GM12875 (cell line): Measurements from ENCODE around the gene BMS1.

Experiments
- H3K4me3 ChIP-seq: one replicate; pipeline ENCODE4 v1.5.1; 2011; ENCODE audit warnings: low read depth, low read length, control low read depth
- CTCF ChIP-seq: IDR thresholded peaks from 2 replicates; pipeline ENCODE4 v1.5.1; 2011; ENCODE audit warnings: low read depth, mild to moderate bottlenecking, control low read depth, inconsistent platforms, low read length, moderate library complexity, borderline replicate concordance; ENCODE audit not compliant: insufficient read depth

The BMS1 gene

GRCh38 chr10:42875798-42876341 is 93.3 kb downstream of the BMS1 start:
- no peak for TF ChIP-seq CTCF
- H3K4me3 ChIP-seq = no peak overlapping the region

GRCh38 chr10:42876476-42876875 is 93.9 kb downstream of the BMS1 start:
- no peak for TF ChIP-seq CTCF
- H3K4me3 ChIP-seq = no peak overlapping the region

GRCh38 chr10:42876945-42877344 is 94.3 kb downstream of the BMS1 start:
- no peak for TF ChIP-seq CTCF
- no peak overlapping the region for H3K4me3 ChIP-seq

GRCh38 chr10:42877496-42878030 is 95.0 kb downstream of the BMS1 start:
- no peak overlapping the region for H3K4me3 ChIP-seq
- no peak for TF ChIP-seq CTCF

- TF ChIP-seq CTCF = no peak
- no peak overlapping the region for H3K4me3 ChIP-seq
These were observed 95.7 kb downstream of the BMS1 start for GRCh38 chr10:42878134-42878820.

- H3K4me3 ChIP-seq = no peak overlapping the region
- TF ChIP-seq CTCF = no peak
These were observed 96.2 kb downstream of the BMS1 start for GRCh38 chr10:42878821-42879195.
